Measurements from ENCODE around the gene SLC16A10. TPM values are rescaled to one million over a fixed set of nuclear protein-coding genes. Genes with fewer than 3 reads are reported as not detected.

The SLC16A10 gene
- total RNA-seq, 1 experiment from 2014 or later, result 1.7 TPM

- no peaks in the 10 kb centered on the region for H3K27me3 ChIP-seq (ENCODE audit: insufficient read depth, low read depth)
- ChIA-PET POLR2A (ENCODE audit: unreplicated experiment) (no interaction called here), CTCF (no interaction called here)
- no peaks in the 10 kb centered on the region for H3K9me2 ChIP-seq (ENCODE audit: insufficient read depth)
- H4K20me1 ChIP-seq (ENCODE audit: insufficient read depth), result no peaks in the 10 kb centered on the region
- H3K9me3 ChIP-seq (ENCODE audit: insufficient read depth, low read depth), result no peaks in the 10 kb centered on the region
- no TSS peak for BruUV-seq (replicated peaks)
- H3K4me2 ChIP-seq, result no peak overlapping the region
- H3K4me1 ChIP-seq (replicated peaks; ENCODE audit: insufficient read depth), result no peaks in the 10 kb centered on the region
- H3K27ac ChIP-seq, result no peak overlapping the region
- H2AFZ ChIP-seq, result no peak overlapping the region
- no peaks in the 10 kb centered on the region for H3K36me3 ChIP-seq (ENCODE audit: low read depth)
- intact Hi-C loops (cut with micrococcal nuclease; ENCODE audit: unreplicated experiment), result no loop called here
- TF ChIP-seq CTCF (conservative IDR thresholded peaks at IDR 0.05), result no peak
- no peak for TF ChIP-seq EZH2 (IDR thresholded peaks at IDR 0.05; ENCODE audit: low read depth)
- no peak overlapping the region for H3K4me3 ChIP-seq
- no peaks in the 10 kb centered on the region for H3K79me2 ChIP-seq (ENCODE audit: low read depth)
- DNase-seq, result no peak
- no peaks in the 10 kb centered on the region for H3F3A ChIP-seq (ENCODE audit: insufficient read depth, low read depth)
These were observed 89.8 kb downstream of the SLC16A10 start for GRCh38 chr6:111177131-111177530.

GRCh38 chr6:111183702-111184517, 96.6 kb downstream of the SLC16A10 start:
- BruUV-seq (replicated peaks), result no TSS peak
- no peak overlapping the region for H3K4me3 ChIP-seq
- H3K9me3 ChIP-seq (ENCODE audit: insufficient read depth, low read depth), result no peaks in the 10 kb centered on the region
- H3K27ac ChIP-seq, result no peak overlapping the region
- no peaks in the 10 kb centered on the region for H4K20me1 ChIP-seq (ENCODE audit: insufficient read depth)
- no peaks in the 10 kb centered on the region for H3K9me2 ChIP-seq (ENCODE audit: insufficient read depth)
- no peaks in the 10 kb centered on the region for H3K79me2 ChIP-seq (ENCODE audit: low read depth)
- no peak overlapping the region for H2AFZ ChIP-seq
- no peaks in the 10 kb centered on the region for H3F3A ChIP-seq (ENCODE audit: insufficient read depth, low read depth)
- POLR2A ChIA-PET (ENCODE audit: unreplicated experiment), result no interaction called here
- TF ChIP-seq EZH2 (IDR thresholded peaks at IDR 0.05; ENCODE audit: low read depth) (no peak), CTCF (conservative IDR thresholded peaks at IDR 0.05) (no peak)
- no peak overlapping the region for H3K4me2 ChIP-seq
- DNase-seq, result no peak
- H3K27me3 ChIP-seq (ENCODE audit: insufficient read depth, low read depth), result no peaks in the 10 kb centered on the region
- no peaks in the 10 kb centered on the region for H3K4me1 ChIP-seq (replicated peaks; ENCODE audit: insufficient read depth)
- intact Hi-C loops (cut with micrococcal nuclease; ENCODE audit: unreplicated experiment), result no loop called here
- no peaks in the 10 kb centered on the region for H3K36me3 ChIP-seq (ENCODE audit: low read depth)
- CTCF ChIA-PET, result interaction anchor here (0.7 kb wide), 1 partner anchor 58 kb away, joined by 3 read pairs; no protein-coding TSS in a partner anchor

- intact Hi-C loops (cut with micrococcal nuclease; ENCODE audit: unreplicated experiment), result no loop called here
- TF ChIP-seq EZH2 (IDR thresholded peaks at IDR 0.05; ENCODE audit: low read depth) (no peak), CTCF (conservative IDR thresholded peaks at IDR 0.05) (no peak)
- Histone ChIP-seq H3K27me3 (ENCODE audit: insufficient read depth, low read depth) (no peaks in the 10 kb centered on the region), H3K4me2 (no peak overlapping the region), H3K4me1 (replicated peaks; ENCODE audit: insufficient read depth) (no peaks in the 10 kb centered on the region), H2AFZ (no peak overlapping the region), H4K20me1 (ENCODE audit: insufficient read depth) (no peaks in the 10 kb centered on the region), H3K9me2 (ENCODE audit: insufficient read depth) (no peaks in the 10 kb centered on the region), H3K4me3 (no peak overlapping the region), H3F3A (ENCODE audit: insufficient read depth, low read depth) (no peaks in the 10 kb centered on the region), H3K9me3 (ENCODE audit: insufficient read depth, low read depth) (no peaks in the 10 kb centered on the region), H3K27ac (no peak overlapping the region), H3K79me2 (ENCODE audit: low read depth) (no peaks in the 10 kb centered on the region), H3K36me3 (ENCODE audit: low read depth) (no peaks in the 10 kb centered on the region)
- ChIA-PET CTCF (no interaction called here), POLR2A (ENCODE audit: unreplicated experiment) (interaction anchor here (0.7 kb wide), 1 partner anchor 15 kb away, joined by 3 read pairs; no protein-coding TSS in a partner anchor)
- no TSS peak for BruUV-seq (replicated peaks)
- no peak for DNase-seq
These were observed 97.7 kb downstream of the SLC16A10 start for GRCh38 chr6:111184827-111185532.

Data from PC-9 (cell line).